GM19452 (cell line): ENCODE results near the gene PTGER3.
"Not testable (repeated sequence)": the region's sequence is repeated elsewhere in the genome, so short reads cannot be mapped to it uniquely, and the experiment has no call there.

ENCODE experiments used
- ATAC-seq: cut with Tn5 transposase; IDR thresholded peaks from one replicate; pipeline ENCODE4 v1.9.1; 2021; ENCODE audit not compliant: unreplicated experiment

Gene PTGER3

GRCh38 chr1:71014178-71014579 is 33.4 kb downstream of the PTGER3 start:
- no peak for ATAC-seq

GRCh38 chr1:71002709-71003475 is 44.7 kb downstream of the PTGER3 start:
- ATAC-seq = no peak

GRCh38 chr1:71001624-71002023 is 46.0 kb downstream of the PTGER3 start:
- ATAC-seq = no peak

GRCh38 chr1:70997793-70998192 is 49.8 kb downstream of the PTGER3 start:
- ATAC-seq = no peak

- ATAC-seq = no peak
These were observed 52.8 kb downstream of the PTGER3 start for GRCh38 chr1:70994753-70995268.

GRCh38 chr1:70993798-70994197 is 53.8 kb downstream of the PTGER3 start:
- ATAC-seq = no peak

- ATAC-seq = no peak
These were observed 55.1 kb downstream of the PTGER3 start for GRCh38 chr1:70992521-70992920.

GRCh38 chr1:70990469-70991253 is 57.0 kb downstream of the PTGER3 start:
- ATAC-seq = no peak

- no peak for ATAC-seq
These were observed 60.1 kb downstream of the PTGER3 start for GRCh38 chr1:70987497-70987896.

GRCh38 chr1:70985776-70986225 is 61.8 kb downstream of the PTGER3 start:
- not testable (repeated sequence) for ATAC-seq

GRCh38 chr1:70985278-70985677 is 62.3 kb downstream of the PTGER3 start:
- ATAC-seq = not testable (repeated sequence)

GRCh38 chr1:70980361-70980760 is 67.3 kb downstream of the PTGER3 start:
- ATAC-seq = no peak

- ATAC-seq = no peak
These were observed 67.7 kb downstream of the PTGER3 start for GRCh38 chr1:70979881-70980280.

GRCh38 chr1:70979313-70979712 is 68.3 kb downstream of the PTGER3 start:
- ATAC-seq = no peak

- no peak for ATAC-seq
These were observed 69.0 kb downstream of the PTGER3 start for GRCh38 chr1:70978623-70979022.

- ATAC-seq = no peak
These were observed 70.0 kb downstream of the PTGER3 start for GRCh38 chr1:70977575-70977974.

- no peak for ATAC-seq
These were observed 70.6 kb downstream of the PTGER3 start for GRCh38 chr1:70977041-70977440.

GRCh38 chr1:70973754-70974153 is 73.9 kb downstream of the PTGER3 start:
- no peak for ATAC-seq

GRCh38 chr1:70970407-70970806 is 77.2 kb downstream of the PTGER3 start:
- no peak for ATAC-seq

GRCh38 chr1:70966018-70966638 is 81.5 kb downstream of the PTGER3 start:
- ATAC-seq = no peak

- ATAC-seq = no peak
These were observed 84.2 kb downstream of the PTGER3 start for GRCh38 chr1:70963374-70963773.
